ENCODE results near the gene LPIN1. TPM values are rescaled to one million over a fixed set of nuclear protein-coding genes. Genes with fewer than 3 reads are reported as not detected.

Gene LPIN1
- total and polyA plus RNA-seq, 2 of the 8 experiments (the other 6 are each of a cell fraction or from before 2014, with no cell fraction given): 4.3 to 9.8 TPM

GRCh38 chr2:11766016-11766415 lies 19.6 kb downstream of the LPIN1 start:
- H4K5ac ChIP-seq (ENCODE audit: insufficient read length, low read depth, low read length): no peak overlapping the region
- H3K14ac ChIP-seq (ENCODE audit: insufficient read length): no peak overlapping the region
- no peak overlapping the region for H3K23ac ChIP-seq (ENCODE audit: insufficient read length)
- no peak overlapping the region for H3K18ac ChIP-seq (ENCODE audit: extremely low read depth, low read length)
- H2AFZ ChIP-seq (ENCODE audit: low read length): no peak overlapping the region
- H3K36me3 ChIP-seq (ENCODE audit: control insufficient read depth in 2 of 4, insufficient read depth in 4 of 4, low read length in 3 of 4): peaks cover 0 to 19% (median 2%) of the 10 kb centered on the region in 4 experiments; a peak in 2 of 8 replicates
- FAIRE-seq: no peak
- CTCF ChIA-PET (ENCODE audit: partially characterized antibody): interaction anchor here (0.6 to 2.1 kb wide), 7 partner anchors 12 to 83 kb away, joined by 3 to 8 read pairs (median 4); no protein-coding TSS in a partner anchor
- no peak overlapping the region for H3K4ac ChIP-seq (replicated peaks; ENCODE audit: insufficient read length, low read depth, low read length)
- H2AK5ac ChIP-seq (ENCODE audit: low read depth, low read length): no peak overlapping the region
- no peak overlapping the region for H3K9ac ChIP-seq (replicated peaks in 1 of 4; ENCODE audit: extremely low read depth in 1 of 4, low read depth in 3 of 4, low read length in 3 of 4)
- H2BK5ac ChIP-seq (ENCODE audit: low read depth, low read length): no peak overlapping the region
- H3K4me1 ChIP-seq (replicated peaks in 1 of 4; ENCODE audit: control insufficient read depth in 3 of 4, insufficient read depth in 4 of 4, low read length in 3 of 4): no peaks in the 10 kb centered on the region
- H4K8ac ChIP-seq (ENCODE audit: extremely low read depth, insufficient read depth, low read length): no peak overlapping the region
- no peak overlapping the region for H2BK20ac ChIP-seq (ENCODE audit: low read length)
- H2BK15ac ChIP-seq (ENCODE audit: low read length): no peak overlapping the region
- WGBS, 2 experiments (ENCODE audit: extremely low coverage in 1 of 2, insufficient coverage in 1 of 2, insufficient read length in 1 of 2, insufficient replicate concordance in 2 of 2, low coverage in 1 of 2, low lambda C conversion rate in 2 of 2, missing lambda C conversion rate in 1 of 2): 86% methylated on average over 5 of the region's 5 CpGs; no CpG with 5 or more reads in 1 of the 2 experiments
- no peak overlapping the region for H4K91ac ChIP-seq (replicated peaks; ENCODE audit: insufficient read length, low read length)
- no peaks in the 10 kb centered on the region for H3K23me2 ChIP-seq (ENCODE audit: low read depth, low read length)
- no peaks in the 10 kb centered on the region for H3K79me2 ChIP-seq (ENCODE audit: control insufficient read depth in 1 of 2, insufficient read depth in 2 of 2, low read length in 2 of 2)
- no peak overlapping the region for H2BK12ac ChIP-seq (ENCODE audit: low read depth, low read length)
- H3K79me1 ChIP-seq (ENCODE audit: low read depth, low read length): no peaks in the 10 kb centered on the region; the same call in 1 of the 2 replicates
- H2BK120ac ChIP-seq (replicated peaks; ENCODE audit: low read depth, low read length): no peak overlapping the region
- H3K4me3 ChIP-seq (ENCODE audit: extremely low read depth in 1 of 4, insufficient read depth in 2 of 4, low read depth in 3 of 4, low read length in 4 of 4): no peak overlapping the region
- H3K4me2 ChIP-seq (ENCODE audit: insufficient read depth in 1 of 2, low read depth in 2 of 2, low read length in 2 of 2): no peak overlapping the region
- POLR2A ChIA-PET (ENCODE audit: partially characterized antibody): no interaction called here
- H3K9me3 ChIP-seq (ENCODE audit: insufficient read depth in 2 of 2, low read depth in 1 of 2, low read length in 1 of 2): no peaks in the 10 kb centered on the region; a peak in 1 of 4 replicates
- DNase-seq (ENCODE audit: low read depth in 1 of 2, low spot score in 2 of 2): no peak
- no peak overlapping the region for H3K27ac ChIP-seq (ENCODE audit: low read depth, low read length)
- no peak overlapping the region for H3K56ac ChIP-seq (replicated peaks; ENCODE audit: insufficient read length, low read depth, low read length)
- H3K27me3 ChIP-seq (replicated peaks in 1 of 4; ENCODE audit: control insufficient read depth in 3 of 4, extremely low read depth in 1 of 4, insufficient read depth in 3 of 4, low read length in 3 of 4): no peaks in the 10 kb centered on the region
- peaks cover 0 to 2% of the 10 kb centered on the region in 2 experiments for H4K20me1 ChIP-seq (replicated peaks in 1 of 2; ENCODE audit: control insufficient read depth in 1 of 2, insufficient read depth in 2 of 2, low read length in 2 of 2)
- TF ChIP-seq NANOG (IDR thresholded peaks at IDR 0.05; ENCODE audit: insufficient read depth, low read depth, low read length, poor library complexity, severe bottlenecking) (no peak), TBP (IDR thresholded peaks at IDR 0.05; ENCODE audit: low read depth, low read length) (no peak), CBX8 (IDR thresholded peaks at IDR 0.05; ENCODE audit: borderline replicate concordance, low read depth, low read length) (no peak), CTBP2 (IDR thresholded peaks at IDR 0.05; ENCODE audit: borderline replicate concordance, insufficient read depth, insufficient read length, low read length) (no peak), NRF1 (IDR thresholded peaks at IDR 0.05; ENCODE audit: low read depth, low read length) (no peak), TAF7 (optimal IDR thresholded peaks at IDR 0.05; ENCODE audit: borderline replicate concordance, low read depth, low read length) (no peak), CREB1 (IDR thresholded peaks at IDR 0.05) (no peak), ASH2L (IDR thresholded peaks at IDR 0.05; ENCODE audit: low read length) (no peak), SIX5 (IDR thresholded peaks at IDR 0.05; ENCODE audit: low read depth, low read length) (no peak), EGR1 (IDR thresholded peaks at IDR 0.05; ENCODE audit: borderline replicate concordance, low read depth, low read length) (no peak), ZNF274 (IDR thresholded peaks at IDR 0.05; ENCODE audit: borderline replicate concordance, extremely low read depth, low read length) (no peak)
- TF ChIP-seq, protein P1, sequence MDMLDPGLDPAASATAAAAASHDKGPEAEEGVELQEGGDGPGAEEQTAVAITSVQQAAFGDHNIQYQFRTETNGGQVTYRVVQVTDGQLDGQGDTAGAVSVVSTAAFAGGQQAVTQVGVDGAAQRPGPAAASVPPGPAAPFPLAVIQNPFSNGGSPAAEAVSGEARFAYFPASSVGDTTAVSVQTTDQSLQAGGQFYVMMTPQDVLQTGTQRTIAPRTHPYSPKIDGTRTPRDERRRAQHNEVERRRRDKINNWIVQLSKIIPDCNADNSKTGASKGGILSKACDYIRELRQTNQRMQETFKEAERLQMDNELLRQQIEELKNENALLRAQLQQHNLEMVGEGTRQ (IDR thresholded peaks at IDR 0.05; ENCODE audit: low read length): no peak
- TF ChIP-seq, protein P2, sequence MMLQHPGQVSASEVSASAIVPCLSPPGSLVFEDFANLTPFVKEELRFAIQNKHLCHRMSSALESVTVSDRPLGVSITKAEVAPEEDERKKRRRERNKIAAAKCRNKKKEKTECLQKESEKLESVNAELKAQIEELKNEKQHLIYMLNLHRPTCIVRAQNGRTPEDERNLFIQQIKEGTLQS (IDR thresholded peaks at IDR 0.05; ENCODE audit: insufficient read depth, low read depth, low read length): no peak

Measured in H1 (cell line).